ENCODE measurements around the gene REEP5.
"Not testable (repeated sequence)": the region's sequence is repeated elsewhere in the genome, so short reads cannot be mapped to it uniquely, and the experiment has no call there.

The REEP5 gene

DNA sequence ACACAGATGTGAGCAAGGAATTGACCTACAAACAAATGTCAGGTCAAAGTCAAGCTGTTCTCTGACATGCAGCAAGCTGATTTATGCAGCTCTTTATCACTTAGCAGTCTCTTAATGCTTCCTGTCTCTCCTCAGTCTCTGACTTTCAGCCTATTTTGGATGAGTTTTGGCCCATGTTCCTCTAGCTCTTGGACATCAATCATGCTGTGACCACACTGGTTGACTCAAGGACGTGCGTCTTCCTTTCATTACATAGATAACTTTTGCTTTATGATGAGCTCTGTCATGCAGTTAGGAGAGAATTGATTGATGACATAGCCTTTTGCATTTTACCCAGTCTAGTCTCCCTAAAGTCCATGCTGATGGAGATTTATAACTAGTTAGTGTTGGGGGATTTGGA is 9.4 kb upstream of the REEP5 start:
- no peak for DNase-seq

GRCh38 chr5:112930082-112930344 is 8.0 kb upstream of the REEP5 start:
- no peak for DNase-seq

GRCh38 chr5:112929336-112930081 is 7.5 kb upstream of the REEP5 start:
- DNase-seq, result no peak

- no peak for DNase-seq
Measured at GRCh38 chr5:112923988-112924387, 2.0 kb upstream of the REEP5 start.

GRCh38 chr5:112923148-112923917 is 1.3 kb upstream of the REEP5 start:
- no peak for DNase-seq

- peak; percentile 73 for DNase-seq
Measured at GRCh38 chr5:112921026-112921832, 798 bp downstream of the REEP5 start.

- no peak for DNase-seq
Measured at GRCh38 chr5:112919972-112920371, 2.1 kb downstream of the REEP5 start.

DNA sequence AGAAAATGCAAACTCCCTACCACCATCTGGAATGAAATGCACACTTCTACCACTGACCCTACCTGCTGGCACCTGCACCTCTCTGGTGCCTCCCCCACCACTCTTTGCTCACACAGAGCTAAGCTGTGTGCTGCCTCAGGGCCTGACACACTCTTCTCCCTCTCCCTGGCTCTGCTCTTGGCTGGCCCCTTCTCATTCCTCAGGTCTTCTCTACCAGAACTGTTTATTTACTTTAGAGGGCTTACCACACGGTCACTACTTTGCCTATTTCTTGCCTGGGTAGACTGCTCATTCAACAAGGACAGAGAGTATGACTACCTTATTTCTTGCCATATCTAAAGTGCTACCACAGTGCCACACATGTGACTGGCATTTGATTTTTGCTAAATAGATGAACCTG is 3.3 kb downstream of the REEP5 start:
- no peak for DNase-seq

GRCh38 chr5:112918136-112918535 is 3.9 kb downstream of the REEP5 start:
- DNase-seq, result no peak

- DNase-seq, result peak; percentile 20
Measured at GRCh38 chr5:112917453-112917995, 4.5 kb downstream of the REEP5 start.

DNA sequence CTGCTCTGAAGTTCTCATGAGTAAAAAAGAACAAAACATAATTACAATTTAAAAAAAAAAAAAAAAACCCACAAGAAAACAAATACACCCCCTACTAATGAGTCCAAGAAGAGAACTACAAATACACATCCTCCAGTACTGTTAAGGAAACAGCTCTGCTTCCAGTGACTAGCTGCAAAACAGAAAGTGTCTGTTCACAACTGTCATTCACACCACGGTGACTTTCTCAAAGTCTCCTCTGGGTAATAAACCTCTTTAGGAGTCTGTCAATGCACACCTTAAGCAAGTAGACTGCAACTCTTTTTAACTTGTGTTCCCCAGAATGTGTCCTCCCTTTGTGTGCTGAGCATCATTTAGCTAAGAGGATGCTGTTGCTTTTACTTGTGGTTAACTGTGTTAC is 6.2 kb downstream of the REEP5 start:
- DNase-seq, result no peak

- DNase-seq, result no peak
Measured at GRCh38 chr5:112914584-112914983, 7.4 kb downstream of the REEP5 start.

- no peak for DNase-seq
Measured at GRCh38 chr5:112910529-112910928, 11.5 kb downstream of the REEP5 start.

- DNase-seq, result no peak
Measured at GRCh38 chr5:112908854-112909253, 13.2 kb downstream of the REEP5 start.

DNA sequence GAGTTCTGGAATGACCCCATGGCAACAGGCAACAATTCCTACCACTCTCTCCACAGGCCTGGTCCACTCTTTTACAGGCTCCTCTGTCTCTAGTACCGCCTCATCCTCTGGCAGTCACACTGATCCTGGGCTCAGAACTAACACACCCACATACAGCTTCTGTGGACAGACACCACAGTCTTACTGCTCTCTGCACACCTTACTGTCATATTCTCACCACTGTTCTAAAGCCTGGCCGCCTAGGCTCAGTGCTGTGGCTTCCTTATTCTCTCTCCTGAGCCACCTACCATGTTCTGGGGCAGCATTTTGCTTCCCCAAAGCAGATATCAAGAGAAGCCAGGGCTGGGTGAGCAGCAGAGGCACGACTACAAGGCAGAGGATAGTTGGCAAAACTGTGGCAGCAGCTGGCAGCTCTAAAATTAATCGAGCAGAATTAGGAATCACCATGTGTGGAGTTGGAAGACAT is 14.8 kb downstream of the REEP5 start:
- DNase-seq, result no peak

GRCh38 chr5:112906637-112907036 is 15.4 kb downstream of the REEP5 start:
- no peak for DNase-seq

DNA sequence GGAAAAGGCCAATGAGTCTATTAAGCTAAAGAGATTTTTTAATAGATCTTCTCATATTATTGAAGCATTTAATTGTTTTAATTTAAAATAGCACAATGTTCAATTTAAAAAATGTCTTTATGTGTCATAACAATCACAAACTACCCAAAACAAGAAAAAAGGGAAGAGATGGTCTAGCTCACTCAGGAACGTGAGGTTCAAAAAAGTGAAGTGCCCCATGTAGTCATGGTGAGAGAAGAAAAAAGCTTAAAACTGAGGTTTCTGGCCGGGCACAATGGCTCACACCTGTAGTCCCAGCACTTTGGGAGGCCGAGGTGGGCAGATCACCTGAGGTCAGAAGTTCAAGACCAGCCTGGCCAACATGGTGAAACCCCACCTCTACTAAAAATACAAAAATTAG is 17.0 kb downstream of the REEP5 start:
- DNase-seq, result not testable (repeated sequence)

DNA sequence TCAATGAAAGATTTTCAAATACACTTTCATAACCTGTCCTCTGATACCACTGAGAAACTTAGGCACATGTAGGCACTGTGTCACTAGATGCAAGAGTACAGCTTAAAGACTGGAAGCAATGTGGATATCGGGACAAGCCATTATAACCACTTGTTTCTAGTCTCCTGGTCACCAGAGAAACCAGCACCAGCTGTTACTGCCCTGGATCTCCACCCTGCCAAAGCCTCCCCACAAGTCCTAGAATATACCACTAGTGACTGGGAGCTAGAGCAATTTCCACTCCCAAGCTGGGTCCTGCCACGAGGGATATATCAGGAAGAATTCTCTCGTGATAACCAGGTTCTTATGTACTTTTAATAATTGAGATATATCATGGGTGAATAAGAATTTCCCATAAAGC is 19.5 kb downstream of the REEP5 start:
- no peak for DNase-seq

DNA sequence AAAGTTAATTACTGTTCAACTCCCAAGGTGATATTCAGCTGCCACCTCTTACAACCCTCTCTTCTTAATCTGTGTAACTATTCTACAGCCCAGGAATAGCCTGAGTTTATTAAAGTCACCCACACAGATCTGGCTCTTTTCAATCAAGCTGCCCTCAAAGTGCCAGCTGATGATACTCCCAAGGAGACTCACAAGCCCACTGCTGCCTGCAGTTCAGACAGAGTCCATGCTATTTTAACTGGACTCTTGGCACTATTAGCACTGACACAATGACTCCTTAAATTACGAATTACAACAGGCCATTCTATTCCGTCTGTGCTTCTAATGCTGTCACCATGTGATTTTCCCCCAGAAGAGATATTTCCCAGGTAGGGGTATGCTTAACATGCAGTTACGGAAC is 26.3 kb downstream of the REEP5 start:
- DNase-seq, result no peak

DNA sequence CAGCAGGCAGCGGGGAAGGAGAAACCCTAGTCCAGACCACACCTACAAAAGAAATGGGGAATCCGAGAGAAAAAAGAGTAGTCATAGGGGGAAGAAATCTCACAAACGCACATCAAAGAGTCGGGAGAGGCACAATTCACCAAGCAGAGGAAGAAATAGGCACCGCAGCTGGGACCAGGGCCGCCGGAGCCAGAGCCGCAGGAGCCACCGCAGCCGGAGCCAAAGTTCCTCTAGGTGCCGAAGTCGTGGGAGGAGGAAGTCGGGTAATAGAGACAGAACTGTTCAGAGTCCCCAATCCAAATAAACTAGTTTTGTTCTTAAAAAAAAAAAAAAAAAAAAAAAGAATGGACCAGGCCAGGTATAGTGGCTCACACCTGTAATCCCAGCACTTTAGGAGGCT is 29.3 kb downstream of the REEP5 start:
- no peak for DNase-seq

GRCh38 chr5:112892066-112892465 is 30.0 kb downstream of the REEP5 start:
- DNase-seq, result not testable (repeated sequence)

DNA sequence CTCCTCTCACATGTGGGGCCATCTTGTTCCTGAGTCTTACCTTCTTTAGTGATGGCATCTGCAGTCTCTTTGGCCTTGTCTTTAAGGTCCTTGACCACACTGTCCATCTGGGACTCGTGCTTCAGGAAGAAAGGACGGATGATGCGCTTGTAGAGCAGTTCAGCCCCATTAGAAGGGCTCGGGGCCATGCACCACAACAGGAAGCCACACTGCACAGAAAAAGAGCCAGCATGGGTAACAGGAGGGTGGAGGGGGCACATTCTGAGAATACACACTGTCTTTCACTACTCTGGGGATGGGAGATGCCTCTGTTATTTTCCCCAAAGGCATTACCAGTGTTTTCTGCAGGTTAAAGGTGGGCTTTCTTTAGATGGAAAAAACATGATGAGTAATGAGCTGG is 35.1 kb downstream of the REEP5 start:
- no peak for DNase-seq

- no peak for DNase-seq
Measured at GRCh38 chr5:112885001-112885400, 37.0 kb downstream of the REEP5 start.

DNA sequence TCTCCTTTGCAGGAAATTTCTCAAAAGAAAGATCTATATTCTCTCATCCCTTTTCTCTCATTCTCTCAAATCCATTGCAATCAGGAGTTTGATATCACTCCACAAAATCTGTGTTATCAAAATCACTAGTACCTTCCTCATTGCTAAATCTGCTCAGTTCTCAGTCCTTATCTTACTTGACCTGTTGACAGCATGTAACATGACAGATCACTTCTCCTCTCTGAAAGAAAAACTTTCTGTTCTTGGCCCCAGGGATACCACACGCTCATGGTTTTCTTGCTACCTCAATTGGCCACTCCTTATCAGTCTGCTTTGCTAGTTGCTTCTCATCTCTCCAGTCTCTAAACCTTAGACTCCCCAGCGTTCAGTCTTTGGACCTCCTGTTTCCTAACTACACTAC is 38.8 kb downstream of the REEP5 start:
- no peak for DNase-seq
